ENCODE data around the gene GSN. TPM values are rescaled to one million over a fixed set of nuclear protein-coding genes. Genes with fewer than 3 reads are reported as not detected.

GSN gene
- total and polyA plus RNA-seq, 4 donors: 18.8 to 402 (median 51.6) TPM

- WGBS: 92% methylated on average over 4 of the region's 4 CpGs
- TF ChIP-seq RAD21 (IDR thresholded peaks at IDR 0.05) (no peak), HNF4G (IDR thresholded peaks at IDR 0.05) (no peak), TAF1 (conservative IDR thresholded peaks at IDR 0.05) (no peak), FOXA1 (IDR thresholded peaks at IDR 0.05) (no peak), SP1 (IDR thresholded peaks at IDR 0.05) (no peak), HNF4A (conservative IDR thresholded peaks at IDR 0.05) (no peak)
- DNase-seq (ENCODE audit: low spot score): no peak
- peaks cover 0 to 7% (median under 1%) of the 10 kb centered on the region in 4 donors for H3K9me3 ChIP-seq (ENCODE audit: control insufficient read depth in 4 of 4, low read length in 3 of 4)
- no peaks in the 10 kb centered on the region for H3K27me3 ChIP-seq (ENCODE audit: control insufficient read depth in 4 of 4, insufficient read depth in 4 of 4, low read length in 3 of 4)
- peaks cover 0 to 2% (median 0%) of the 10 kb centered on the region in 4 donors for H3K36me3 ChIP-seq (ENCODE audit: control insufficient read depth in 4 of 4, insufficient read depth in 3 of 4, low read depth in 1 of 4, low read length in 3 of 4)
- H3K4me3 ChIP-seq (ENCODE audit: low read depth in 1 of 3, low read length in 3 of 3): no peak overlapping the region
- no peaks in the 10 kb centered on the region for H3K4me1 ChIP-seq (ENCODE audit: control insufficient read depth in 4 of 4, insufficient read depth in 4 of 4, low read length in 3 of 4)
- no peak overlapping the region for H3K27ac ChIP-seq (ENCODE audit: low read depth in 1 of 2, low read length in 2 of 2)
- H3K9ac ChIP-seq (ENCODE audit: low read depth in 1 of 2, low read length in 2 of 2): no peak overlapping the region
Observed at GRCh38 chr9:121242959-121243346, 25.0 kb upstream of the GSN start.

- TF ChIP-seq TAF1 (conservative IDR thresholded peaks at IDR 0.05): no peak
- TF ChIP-seq SP1 (IDR thresholded peaks at IDR 0.05): no peak
- no peak for TF ChIP-seq CTCF (IDR thresholded peaks at IDR 0.05; ENCODE audit: low read depth, low read length, missing input control)
- TF ChIP-seq NR2F2 (IDR thresholded peaks at IDR 0.05): no peak
- no peak for TF ChIP-seq MAX (IDR thresholded peaks at IDR 0.05)
- TF ChIP-seq JUND (IDR thresholded peaks at IDR 0.05): no peak
- no peak for TF ChIP-seq ZBTB33 (IDR thresholded peaks at IDR 0.05)
- no peak for TF ChIP-seq HNF4A (conservative IDR thresholded peaks at IDR 0.05)
- no peak for TF ChIP-seq FOXA2 (IDR thresholded peaks at IDR 0.05)
- TF ChIP-seq FOXA1 (IDR thresholded peaks at IDR 0.05): no peak
- no peak for TF ChIP-seq YY1 (IDR thresholded peaks at IDR 0.05)
- no peak for TF ChIP-seq ATF3 (IDR thresholded peaks at IDR 0.05)
- TF ChIP-seq HNF4G (IDR thresholded peaks at IDR 0.05): no peak
- no peak for TF ChIP-seq RXRA (IDR thresholded peaks at IDR 0.05)
- TF ChIP-seq REST (IDR thresholded peaks at IDR 0.05): no peak
- no peak overlapping the region for H3K9ac ChIP-seq (ENCODE audit: low read depth in 1 of 2, low read length in 2 of 2)
- peaks cover 0 to 7% (median under 1%) of the 10 kb centered on the region in 4 donors for H3K9me3 ChIP-seq (ENCODE audit: control insufficient read depth in 4 of 4, low read length in 3 of 4)
- H3K27me3 ChIP-seq (ENCODE audit: control insufficient read depth in 4 of 4, insufficient read depth in 4 of 4, low read length in 3 of 4): no peaks in the 10 kb centered on the region
- no peaks in the 10 kb centered on the region for H3K36me3 ChIP-seq (ENCODE audit: control insufficient read depth in 4 of 4, insufficient read depth in 3 of 4, low read depth in 1 of 4, low read length in 3 of 4)
- DNase-seq (ENCODE audit: low spot score): no peak
- H3K27ac ChIP-seq (ENCODE audit: low read depth in 1 of 2, low read length in 2 of 2): no peak overlapping the region
- no peak overlapping the region for H3K4me3 ChIP-seq (ENCODE audit: low read depth in 1 of 3, low read length in 3 of 3)
- no peaks in the 10 kb centered on the region for H3K4me1 ChIP-seq (ENCODE audit: control insufficient read depth in 4 of 4, insufficient read depth in 4 of 4, low read length in 3 of 4)
- WGBS: 90% methylated on average over 12 of the region's 12 CpGs
Observed at GRCh38 chr9:121246821-121247561, 21.0 kb upstream of the GSN start.
